ENCODE results near the gene PPP1R18. TPM values are rescaled to one million over a fixed set of nuclear protein-coding genes. Genes with fewer than 3 reads are reported as not detected.

The PPP1R18 gene
- total RNA-seq, 6 experiments from 2014 or later = 135 to 149 (median 141) TPM

DNA sequence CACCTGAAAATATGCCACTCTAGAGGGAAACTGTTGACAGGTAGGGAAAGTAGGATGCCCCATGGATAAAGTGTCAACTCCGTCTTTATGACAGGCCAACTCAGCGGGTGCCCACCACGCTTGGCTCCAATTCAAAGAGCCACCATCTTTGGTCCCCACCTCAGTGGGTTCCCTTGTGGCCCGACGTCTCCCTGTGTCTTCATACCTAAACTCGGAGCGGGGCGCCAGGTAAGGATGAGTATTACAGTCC lies 30.4 kb upstream of the PPP1R18 start:
- no peak for DNase-seq
- Mint-ChIP-seq H3K4me1 (ENCODE audit: low read depth) (peaks cover 36% of the 10 kb centered on the region), H3K9me3 (no peaks in the 10 kb centered on the region), H3K4me3 (peak overlapping the region; percentile 99), H3K36me3 (ENCODE audit: low read depth) (peaks cover 62% of the 10 kb centered on the region), H3K27ac (peak overlapping the region; percentile 100), H3K27me3 (ENCODE audit: insufficient read depth) (peaks cover 2% of the 10 kb centered on the region)
- TF ChIP-seq, protein P1, sequence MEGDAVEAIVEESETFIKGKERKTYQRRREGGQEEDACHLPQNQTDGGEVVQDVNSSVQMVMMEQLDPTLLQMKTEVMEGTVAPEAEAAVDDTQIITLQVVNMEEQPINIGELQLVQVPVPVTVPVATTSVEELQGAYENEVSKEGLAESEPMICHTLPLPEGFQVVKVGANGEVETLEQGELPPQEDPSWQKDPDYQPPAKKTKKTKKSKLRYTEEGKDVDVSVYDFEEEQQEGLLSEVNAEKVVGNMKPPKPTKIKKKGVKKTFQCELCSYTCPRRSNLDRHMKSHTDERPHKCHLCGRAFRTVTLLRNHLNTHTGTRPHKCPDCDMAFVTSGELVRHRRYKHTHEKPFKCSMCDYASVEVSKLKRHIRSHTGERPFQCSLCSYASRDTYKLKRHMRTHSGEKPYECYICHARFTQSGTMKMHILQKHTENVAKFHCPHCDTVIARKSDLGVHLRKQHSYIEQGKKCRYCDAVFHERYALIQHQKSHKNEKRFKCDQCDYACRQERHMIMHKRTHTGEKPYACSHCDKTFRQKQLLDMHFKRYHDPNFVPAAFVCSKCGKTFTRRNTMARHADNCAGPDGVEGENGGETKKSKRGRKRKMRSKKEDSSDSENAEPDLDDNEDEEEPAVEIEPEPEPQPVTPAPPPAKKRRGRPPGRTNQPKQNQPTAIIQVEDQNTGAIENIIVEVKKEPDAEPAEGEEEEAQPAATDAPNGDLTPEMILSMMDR (IDR thresholded peaks at IDR 0.05) = no peak

- peaks cover 50% of the 10 kb centered on the region for H3K36me3 Mint-ChIP-seq (ENCODE audit: low read depth)
Observed at GRCh38 chr6:30714263-30714662, 27.8 kb upstream of the PPP1R18 start.

DNA sequence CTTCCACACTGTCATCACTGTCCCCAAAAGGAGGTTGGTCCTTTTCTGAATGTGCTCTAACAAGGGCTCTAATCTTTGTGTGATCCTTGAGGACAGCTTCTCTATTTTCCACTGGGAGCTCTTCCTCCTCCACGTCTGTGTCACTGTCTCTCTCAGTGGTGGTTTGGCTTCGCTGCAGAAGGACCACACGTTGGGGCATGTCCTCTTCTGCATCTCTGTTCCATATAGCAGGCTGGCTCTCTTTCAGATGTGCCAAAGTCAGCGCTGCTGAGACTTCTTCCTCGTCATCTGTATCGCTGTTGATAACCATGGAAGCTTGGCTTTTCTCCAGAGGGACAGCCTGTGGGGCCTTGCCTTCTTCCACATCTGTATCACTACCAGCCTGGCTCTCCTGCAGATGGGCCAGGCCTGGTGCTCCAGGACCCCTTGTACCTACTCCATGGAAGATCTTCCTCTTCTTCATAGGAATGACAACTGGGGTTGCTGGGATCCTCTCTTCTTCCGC lies 26.0 kb upstream of the PPP1R18 start:
- H3K4me1 Mint-ChIP-seq (ENCODE audit: low read depth) = peaks cover 20% of the 10 kb centered on the region
- H3K9me3 Mint-ChIP-seq = no peaks in the 10 kb centered on the region
- no peak for DNase-seq
- H3K27ac Mint-ChIP-seq = peak overlapping the region; percentile 6; the same call in 1 of the 2 replicates
- peaks cover 47% of the 10 kb centered on the region for H3K36me3 Mint-ChIP-seq (ENCODE audit: low read depth)
- H3K27me3 Mint-ChIP-seq (ENCODE audit: insufficient read depth) = peaks cover 2% of the 10 kb centered on the region; the same call in 1 of the 2 replicates
- no peak overlapping the region for H3K4me3 Mint-ChIP-seq
- TF ChIP-seq, protein P1 (IDR thresholded peaks at IDR 0.05) = no peak

More at GRCh38 chr6:30714263-30714662, 27.8 kb upstream of the PPP1R18 start:
- no peak overlapping the region for H3K27ac Mint-ChIP-seq
- H3K4me3 Mint-ChIP-seq = no peak overlapping the region
- TF ChIP-seq, protein P1 (IDR thresholded peaks at IDR 0.05) = no peak
- no peak for DNase-seq
- H3K27me3 Mint-ChIP-seq (ENCODE audit: insufficient read depth) = peaks cover 4% of the 10 kb centered on the region; the same call in 1 of the 2 replicates
- H3K4me1 Mint-ChIP-seq (ENCODE audit: low read depth) = peaks cover 32% of the 10 kb centered on the region
- no peaks in the 10 kb centered on the region for H3K9me3 Mint-ChIP-seq

- Mint-ChIP-seq H3K4me3 (no peak overlapping the region), H3K36me3 (ENCODE audit: low read depth) (peaks cover 46% of the 10 kb centered on the region), H3K9me3 (no peaks in the 10 kb centered on the region), H3K4me1 (ENCODE audit: low read depth) (peaks cover 14% of the 10 kb centered on the region), H3K27me3 (ENCODE audit: insufficient read depth) (peaks cover 2% of the 10 kb centered on the region; the same call in 1 of the 2 replicates), H3K27ac (no peak overlapping the region)
- TF ChIP-seq, protein P1 (IDR thresholded peaks at IDR 0.05) = no peak
- no peak for DNase-seq
Observed at GRCh38 chr6:30711758-30712380, 25.4 kb upstream of the PPP1R18 start.

GRCh38 chr6:30709101-30709868 lies 22.8 kb upstream of the PPP1R18 start:
- TF ChIP-seq, protein P1 (IDR thresholded peaks at IDR 0.05) = no peak
- Mint-ChIP-seq H3K4me1 (ENCODE audit: low read depth) (no peaks in the 10 kb centered on the region), H3K36me3 (ENCODE audit: low read depth) (peaks cover 39% of the 10 kb centered on the region), H3K9me3 (no peaks in the 10 kb centered on the region), H3K4me3 (no peak overlapping the region), H3K27me3 (ENCODE audit: insufficient read depth) (peaks cover 2% of the 10 kb centered on the region; the same call in 1 of the 2 replicates), H3K27ac (no peak overlapping the region)
- DNase-seq = no peak

Measured in HFFc6 (cell line).